GM18907 (cell line): ENCODE measurements around the gene VWC2L.
A peak's percentile ranks its signal among the peaks of the same experiment; 100 is the strongest.

Source experiments
- ATAC-seq: cut with Tn5 transposase; IDR thresholded peaks from one replicate; pipeline ENCODE4 v1.9.1; 2021; ENCODE audit warnings: mild to moderate bottlenecking, moderate library complexity; ENCODE audit not compliant: unreplicated experiment

VWC2L gene

DNA sequence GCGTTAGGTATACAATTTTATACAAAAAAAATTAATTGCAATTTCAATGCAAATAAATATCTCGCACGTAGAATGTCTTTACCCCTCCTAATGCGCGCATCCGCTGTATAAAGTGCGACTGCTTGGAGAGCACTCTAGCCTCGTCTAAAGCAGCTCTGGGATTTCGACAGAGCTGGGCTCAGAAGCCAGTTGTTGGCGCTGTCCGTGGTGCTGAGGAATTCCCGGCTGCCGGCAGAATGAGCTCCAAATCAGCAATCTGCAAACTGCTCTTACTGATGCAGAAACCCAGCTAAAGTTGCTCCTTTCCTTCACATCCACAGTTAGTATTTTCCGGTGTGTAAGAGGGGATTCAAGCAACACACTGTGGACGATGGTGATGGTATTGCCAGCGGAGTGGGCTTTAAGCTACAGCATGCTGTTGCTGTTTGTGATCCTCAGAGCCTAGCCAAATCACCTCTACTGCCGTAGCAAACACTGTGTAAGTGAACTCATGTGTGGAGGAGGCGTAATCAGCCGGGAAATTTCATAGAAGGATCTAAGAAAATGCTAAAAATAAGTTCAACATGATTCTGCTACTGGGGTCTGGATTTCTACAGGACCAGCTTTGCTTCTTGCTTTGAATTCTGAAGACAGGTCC is at the start of gene VWC2L:
TSS of gene VWC2L (plus strand) at position 137 of the 637 bp plus-strand sequence. CDS start 3,140 bp downstream, outside the sequence.
- peak; percentile 46 for ATAC-seq

DNA sequence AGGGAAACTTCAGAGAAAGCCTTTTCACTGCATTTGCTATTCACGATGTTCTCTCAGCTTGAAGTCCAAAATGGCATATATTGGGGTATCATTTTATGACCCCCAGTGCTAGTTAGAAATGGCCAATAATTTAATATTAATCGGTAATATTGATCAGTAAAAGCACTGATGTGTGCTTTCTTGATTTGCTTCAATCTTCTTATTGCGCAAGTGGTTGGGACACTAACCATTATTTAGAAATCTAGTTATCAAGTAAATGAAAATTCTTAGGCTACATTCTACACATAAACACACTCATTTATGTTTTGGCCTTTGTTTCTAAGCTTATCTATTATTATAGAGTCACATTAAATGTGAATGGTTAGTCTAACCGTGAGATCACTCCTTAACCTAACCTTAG is 49.7 kb upstream of the VWC2L start:
- no peak for ATAC-seq

DNA sequence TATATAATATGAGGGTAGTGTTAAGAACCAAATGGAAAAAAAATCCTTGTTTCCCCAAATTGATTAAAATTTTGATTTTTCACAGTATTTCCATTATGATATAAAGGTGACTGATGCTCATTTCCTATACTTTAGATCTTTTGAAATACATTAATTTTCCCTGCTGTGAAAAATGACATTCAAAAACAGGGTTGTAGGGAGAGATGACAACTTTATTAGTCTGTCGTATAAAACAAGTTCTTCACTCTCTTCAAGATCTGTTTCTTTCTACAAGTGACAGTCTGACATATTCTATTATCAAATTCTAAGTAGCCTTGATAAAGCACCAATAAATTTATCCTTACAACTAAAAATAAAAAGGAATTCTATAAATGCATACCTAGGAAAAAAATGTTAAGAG is 45.3 kb upstream of the VWC2L start:
- ATAC-seq = no peak

DNA sequence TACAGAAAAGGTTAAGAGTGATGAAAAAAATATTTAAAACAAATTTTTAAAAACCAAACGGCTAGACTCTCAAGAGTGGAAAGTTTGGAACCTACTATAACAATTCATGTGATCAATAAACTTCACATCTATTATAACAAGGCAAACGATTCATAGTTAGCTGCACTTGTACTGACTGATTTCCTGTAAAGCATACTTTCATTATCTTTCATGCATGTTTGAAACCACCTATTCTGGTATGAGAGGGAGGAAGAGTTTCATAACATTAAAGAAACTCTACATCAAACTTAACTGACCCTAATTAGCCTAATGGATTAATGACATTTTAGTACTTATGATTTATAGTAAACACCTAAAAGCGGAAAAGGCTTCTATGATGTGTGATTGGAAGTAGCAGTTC is 43.7 kb upstream of the VWC2L start:
- no peak for ATAC-seq

DNA sequence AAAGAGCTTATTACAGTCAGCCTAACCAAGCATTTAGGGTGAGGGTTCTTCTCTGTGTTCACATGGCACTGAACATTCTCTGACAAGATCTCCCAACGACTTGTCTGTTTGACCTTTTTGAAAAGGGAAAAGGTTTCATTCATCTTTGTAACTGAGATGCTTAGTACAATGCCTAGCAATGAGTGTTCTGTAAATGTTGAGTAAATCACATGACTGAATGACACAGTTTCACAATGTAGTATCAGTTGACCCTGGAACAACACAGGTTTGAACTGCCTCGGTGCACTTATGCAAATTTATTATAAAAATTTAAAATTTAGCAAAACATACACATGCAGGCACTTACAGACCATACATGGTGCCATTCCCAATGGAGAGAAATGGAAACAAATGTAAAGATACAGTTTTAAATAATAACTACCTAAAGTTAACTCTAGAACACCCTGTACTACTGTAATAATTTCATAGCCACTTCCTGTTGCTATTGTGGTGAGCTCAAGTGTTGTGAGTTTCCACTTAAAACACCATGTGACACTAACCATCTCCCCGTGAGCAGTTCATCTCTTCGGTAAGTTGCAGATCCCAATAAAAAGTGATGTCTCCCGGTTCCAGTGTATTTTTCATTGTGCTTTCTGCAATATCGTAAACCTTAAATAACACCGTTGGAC is 34.1 kb upstream of the VWC2L start:
- peak; percentile 46 for ATAC-seq

DNA sequence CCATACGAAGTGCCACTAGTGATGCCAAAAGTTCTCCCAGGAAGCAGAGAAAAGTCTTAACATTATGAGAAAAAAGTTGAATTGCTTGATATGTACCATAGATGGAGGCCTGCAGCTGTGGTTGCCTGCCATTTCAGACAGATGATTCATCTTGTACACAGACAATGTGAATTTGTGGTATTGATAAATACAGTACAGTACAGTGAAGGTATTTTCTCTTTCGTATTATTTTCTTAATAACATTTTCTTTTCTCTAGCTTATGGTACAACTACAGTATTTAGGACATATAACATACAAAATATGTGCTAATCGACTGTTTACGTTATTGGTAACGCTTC is 33.6 kb upstream of the VWC2L start:
- ATAC-seq = no peak

DNA sequence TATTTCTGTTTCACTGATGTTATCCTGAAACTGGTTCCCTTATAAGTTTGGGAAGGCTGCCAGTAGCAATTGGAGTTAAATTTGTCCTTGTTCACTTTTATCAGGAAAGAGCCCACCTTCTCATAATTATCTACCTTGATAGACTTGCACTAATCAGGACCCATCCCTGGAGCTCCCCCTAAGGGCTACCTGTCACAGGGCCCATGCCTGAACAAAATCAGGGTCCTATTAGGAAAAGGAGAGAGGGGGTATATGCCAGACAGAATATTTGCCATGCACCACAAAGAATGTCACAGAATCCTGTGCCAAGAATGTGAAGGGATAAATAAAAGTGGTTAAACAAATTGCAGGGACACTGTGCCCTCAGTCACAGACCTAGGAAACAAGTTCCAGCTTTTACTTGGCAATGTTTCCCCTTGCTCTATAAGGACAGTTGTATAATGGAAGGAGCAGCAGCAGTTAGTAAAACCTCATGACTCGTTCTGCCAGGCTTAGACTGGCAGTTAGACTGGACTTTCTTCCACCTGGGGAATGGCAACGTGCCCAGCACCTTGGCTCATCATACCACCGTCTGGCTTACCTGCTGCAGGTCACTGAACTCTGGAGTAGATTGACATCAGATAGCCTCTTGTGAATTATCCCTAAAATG is 32.3 kb upstream of the VWC2L start:
- no peak for ATAC-seq

DNA sequence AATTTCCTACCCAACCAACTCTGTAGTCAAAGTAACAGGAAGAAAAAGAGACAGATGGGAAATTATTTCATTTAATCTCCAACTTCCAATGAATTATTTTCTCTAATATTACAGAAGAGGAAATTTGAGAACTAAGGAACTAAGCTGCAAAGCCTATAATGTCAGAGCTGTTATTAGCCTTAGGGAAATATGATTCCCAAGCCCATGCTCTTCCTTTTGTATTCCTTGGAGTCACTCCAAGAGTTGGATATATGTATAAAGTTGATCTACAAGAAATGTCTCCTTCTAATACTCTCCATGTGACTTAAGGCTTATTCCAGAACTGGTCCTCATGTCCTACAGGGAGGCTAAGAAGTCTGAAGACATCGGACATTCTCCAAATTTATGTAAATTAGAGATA is 31.6 kb upstream of the VWC2L start:
- ATAC-seq = no peak

DNA sequence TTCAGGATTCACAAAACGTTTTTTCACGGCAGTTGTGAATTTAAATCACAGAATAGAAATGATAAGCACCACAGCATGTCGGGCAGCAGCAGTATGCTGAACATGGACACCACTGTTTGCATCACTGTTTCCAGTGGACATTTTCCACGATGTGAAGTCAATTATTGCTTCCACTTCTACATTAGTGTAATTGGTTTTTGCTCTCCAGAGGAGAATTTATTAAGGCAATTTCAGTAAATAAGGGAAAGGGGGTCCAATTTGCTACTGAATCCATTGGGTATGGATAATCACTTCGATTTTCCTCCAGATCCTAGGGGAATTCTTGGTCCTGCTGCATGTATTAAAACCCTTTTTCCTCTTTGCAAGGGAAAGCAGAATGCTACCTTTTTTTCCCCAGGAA is 30.2 kb upstream of the VWC2L start:
- no peak for ATAC-seq

DNA sequence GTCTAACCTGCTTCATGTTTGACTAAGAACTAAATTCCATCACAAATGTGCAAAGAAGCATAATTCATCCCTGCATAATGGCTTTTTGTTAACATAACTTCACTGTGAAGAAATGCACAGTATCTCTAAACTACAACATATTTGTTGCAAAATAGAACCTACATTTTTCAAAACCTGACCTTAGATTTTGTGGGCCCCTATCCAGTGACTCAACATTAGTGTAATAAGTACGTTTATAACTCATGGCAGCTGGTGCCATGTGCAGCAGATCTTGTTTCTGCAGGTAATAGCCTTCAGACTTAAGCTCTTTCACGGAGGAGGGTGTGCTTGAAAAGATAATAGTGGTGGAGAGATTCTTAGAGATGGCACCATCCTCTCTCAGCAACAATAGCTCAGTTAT is 28.6 kb upstream of the VWC2L start:
- ATAC-seq = no peak

DNA sequence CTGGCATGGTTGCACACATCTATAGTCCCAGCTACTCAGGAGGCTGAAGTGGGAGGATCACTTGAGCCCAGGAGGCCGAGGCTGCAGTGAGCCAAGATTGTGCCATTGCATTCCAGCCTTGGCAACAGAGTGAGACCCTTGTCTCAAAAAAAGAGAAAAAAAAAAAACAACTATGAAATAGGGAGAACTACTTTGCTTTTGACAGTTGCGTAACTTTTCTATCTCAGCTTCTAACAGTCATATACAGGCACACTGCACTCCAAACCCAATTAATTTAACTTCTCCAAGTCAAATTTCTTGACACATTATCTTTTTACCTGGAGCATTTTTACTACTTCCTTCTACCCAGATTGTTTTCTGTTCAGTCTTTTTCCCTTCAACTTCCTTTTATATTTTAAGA is 24.1 kb upstream of the VWC2L start:
- ATAC-seq = no peak

DNA sequence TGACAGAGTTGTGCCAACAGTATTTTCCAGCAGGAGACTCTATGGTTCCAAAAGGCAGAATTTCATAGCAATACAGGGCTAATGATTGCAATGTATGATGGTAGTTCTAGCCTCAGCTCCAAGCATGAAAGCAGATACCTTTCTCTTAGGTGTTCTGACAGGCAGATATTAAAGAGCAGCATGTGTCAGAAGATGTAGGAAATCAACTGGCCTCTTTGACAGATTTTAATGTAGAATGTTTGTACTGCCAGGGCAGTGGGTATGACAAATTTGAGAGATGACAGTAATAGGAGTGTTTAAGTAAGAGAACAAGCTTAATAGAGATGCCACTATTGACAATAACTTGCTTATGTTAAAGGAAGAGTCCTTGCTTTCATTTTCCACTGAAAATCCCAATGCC is 21.5 kb upstream of the VWC2L start:
- no peak for ATAC-seq

DNA sequence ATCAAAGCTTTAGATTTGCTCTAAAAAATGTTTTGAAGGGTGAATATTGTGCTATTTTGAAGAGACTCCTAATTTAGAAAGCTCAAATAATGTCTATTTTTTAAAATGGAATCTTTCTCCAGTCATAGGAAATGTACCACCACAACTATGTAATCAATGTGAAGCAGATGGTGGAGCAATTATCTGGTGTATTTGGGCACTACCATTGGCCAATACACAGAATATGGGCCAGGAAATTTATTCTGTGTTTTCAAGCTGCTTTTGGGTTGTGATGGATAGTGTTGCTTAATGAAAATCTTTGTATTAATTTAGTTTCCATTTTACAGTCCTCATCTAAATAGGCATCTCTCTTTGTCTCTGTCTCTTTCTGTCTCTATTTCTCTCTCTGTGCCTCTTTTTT is 17.1 kb upstream of the VWC2L start:
- no peak for ATAC-seq

DNA sequence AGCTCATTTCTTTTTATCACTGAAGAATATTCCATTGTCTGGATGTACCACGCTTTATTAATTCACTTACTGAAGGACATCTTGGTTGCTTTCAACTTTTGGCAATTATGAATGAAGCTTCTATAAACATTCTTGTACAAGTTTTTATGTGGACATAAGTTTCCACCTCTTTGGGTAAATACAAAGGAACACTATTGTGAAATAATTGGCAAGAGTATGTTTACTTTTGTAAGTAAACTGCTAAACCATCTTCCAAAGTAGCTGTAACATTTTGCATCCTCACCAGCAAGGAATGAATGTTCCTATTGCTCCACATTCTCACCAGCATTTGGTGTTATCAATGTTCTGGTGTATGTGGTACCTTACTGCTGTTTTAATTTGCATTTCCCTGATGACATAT is 15.8 kb upstream of the VWC2L start:
- no peak for ATAC-seq

DNA sequence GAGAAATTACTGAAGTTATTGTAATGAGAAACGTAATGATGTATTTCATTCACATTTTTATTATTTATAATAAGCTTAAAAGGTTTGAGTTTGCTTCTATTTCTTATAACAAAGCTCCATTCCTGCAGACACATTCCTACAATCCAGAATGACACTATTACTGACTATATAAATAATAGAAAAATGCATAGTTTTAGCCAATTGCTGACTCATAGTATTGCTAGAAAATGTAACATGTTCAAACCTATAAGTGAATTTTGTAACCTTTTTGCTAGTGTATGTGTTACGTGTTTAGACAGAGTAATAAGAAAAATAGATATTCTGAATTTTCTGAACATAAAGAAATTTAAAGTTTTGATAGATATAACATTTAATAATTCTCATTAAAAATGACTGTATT is 9.3 kb upstream of the VWC2L start:
- ATAC-seq = no peak

DNA sequence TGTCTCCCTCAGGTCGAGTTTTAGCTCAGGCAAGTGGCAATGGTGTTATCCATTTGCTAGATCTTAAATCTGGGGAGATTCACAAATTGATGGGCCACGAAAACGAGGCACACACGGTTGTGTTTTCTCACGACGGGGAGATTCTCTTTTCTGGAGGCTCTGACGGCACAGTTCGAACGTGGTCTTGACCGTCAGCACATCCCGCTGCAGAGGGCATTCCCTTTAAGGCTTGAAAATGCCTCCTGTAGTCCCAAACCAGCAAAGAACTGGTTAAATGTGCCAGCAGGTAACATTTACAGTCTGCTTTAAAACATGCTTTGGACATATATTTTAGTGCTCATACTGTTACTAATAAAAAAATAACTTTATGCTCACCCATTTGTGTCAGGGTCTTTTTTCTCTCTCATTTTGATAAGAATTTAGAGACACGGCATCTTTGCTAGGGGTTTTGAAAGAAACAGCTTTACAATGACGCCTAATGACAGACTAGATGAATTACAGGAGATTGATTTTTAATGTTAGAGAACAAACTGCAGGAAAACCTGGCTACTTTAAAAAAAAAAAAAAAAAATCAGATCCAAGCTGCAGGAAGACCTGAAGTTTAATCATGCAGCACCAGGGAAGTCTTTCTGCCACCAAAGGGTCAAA is 602 bp upstream of the VWC2L start:
- ATAC-seq = no peak

DNA sequence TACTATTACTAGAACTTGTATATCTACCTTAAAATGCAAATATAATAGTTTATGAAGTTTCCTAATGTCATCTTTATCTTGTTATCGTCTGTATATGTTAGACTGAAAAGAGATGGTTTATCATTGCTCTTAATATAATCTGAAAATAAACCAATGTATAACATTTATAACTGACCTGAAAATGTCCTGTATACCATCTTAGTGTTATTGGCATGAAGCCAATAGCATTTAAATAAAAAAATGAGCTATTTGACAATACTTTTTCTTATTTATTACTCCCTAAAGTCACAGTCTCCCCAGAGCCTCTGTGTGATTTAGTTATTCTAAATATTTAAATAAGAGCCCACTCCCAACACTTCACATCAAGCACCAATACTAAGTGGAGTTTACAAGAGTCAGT is 1.8 kb downstream of the VWC2L start:
- ATAC-seq = no peak

DNA sequence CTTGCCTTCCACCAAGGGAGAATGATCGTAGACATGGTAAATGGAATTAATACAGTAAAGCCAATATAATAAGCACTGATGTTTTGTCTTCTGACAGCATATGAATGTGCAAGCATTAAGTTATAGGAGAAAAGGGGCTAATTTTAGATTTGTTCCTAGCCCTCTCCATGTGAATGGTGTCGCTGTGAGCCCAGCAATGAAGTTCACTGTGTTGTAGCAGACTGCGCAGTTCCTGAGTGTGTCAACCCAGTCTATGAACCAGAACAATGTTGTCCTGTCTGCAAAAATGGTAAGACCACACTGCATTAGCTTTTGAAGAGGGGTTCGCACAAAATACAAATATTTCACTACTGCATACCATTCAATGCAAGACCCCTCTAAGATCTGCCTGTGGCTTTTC is 25.6 kb downstream of the VWC2L start:
- ATAC-seq = no peak

DNA sequence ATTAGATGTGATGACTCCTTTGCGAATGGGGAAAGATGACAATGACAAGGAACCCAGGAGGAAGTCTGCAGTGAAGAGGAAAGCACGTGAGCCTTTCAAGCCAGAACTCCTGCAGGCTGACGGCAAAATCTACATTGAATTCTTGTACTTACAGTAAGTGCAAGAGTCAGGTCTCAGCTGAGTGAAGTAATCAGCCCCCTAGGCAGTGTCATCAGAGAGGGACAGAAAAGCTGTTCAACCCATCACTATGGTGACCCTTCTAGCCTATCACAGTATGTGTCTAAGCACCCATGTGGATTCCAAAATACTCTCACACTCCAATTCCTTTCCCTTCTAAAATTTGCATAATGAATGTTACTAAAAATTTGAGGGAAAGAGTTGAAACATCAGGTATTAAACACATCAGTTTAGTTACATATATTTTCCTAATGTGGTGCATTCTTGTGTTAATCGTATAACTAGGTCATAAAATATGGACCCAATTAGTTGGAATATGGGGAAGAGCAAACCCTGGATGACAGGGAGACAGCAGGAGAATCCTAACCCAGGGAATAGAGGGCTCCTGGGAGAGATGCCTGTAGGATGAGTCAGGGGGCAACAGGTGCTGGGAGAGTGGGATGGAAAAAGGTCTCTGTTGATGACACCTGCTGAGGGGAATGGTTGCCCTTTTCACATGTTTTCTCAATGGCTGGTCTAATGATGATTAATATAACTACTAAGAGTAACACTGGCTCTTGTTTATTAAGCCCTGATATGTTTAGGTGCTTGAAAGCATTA is 39.5 kb downstream of the VWC2L start:
- no peak for ATAC-seq

DNA sequence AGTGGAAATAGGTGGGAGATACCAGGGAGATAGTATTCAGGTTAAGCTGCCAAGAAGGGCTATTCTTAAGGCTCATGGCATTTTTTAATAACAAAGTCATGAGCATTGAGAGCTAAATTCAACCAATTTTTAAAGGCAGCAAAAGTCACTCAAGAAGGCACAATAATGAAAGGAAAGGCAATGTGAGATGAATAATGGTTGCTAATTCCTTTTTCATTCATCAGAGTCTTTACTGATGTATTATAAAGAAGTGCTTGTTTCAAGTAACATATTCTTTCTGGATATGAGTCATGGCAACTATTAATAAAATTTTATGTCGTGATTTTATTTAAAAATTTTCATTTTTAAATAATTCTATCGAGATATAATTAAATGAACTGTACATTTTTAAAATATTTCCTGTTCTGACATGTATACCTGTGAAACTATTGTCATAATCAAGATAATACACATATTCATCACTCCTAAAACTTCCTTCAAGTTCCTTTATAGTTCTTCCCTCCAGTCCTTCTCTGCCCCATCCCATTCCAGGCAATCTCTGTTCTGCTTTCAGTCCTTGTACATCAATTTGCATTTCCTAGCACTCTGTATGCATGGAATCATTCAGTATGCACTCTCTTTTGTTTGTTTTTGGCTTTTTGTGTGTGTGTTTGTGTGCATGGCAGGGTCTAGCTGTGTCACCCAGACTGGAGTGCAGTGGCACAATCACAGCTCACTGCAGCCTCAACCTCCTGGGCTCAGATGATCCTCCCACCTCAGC is 40.8 kb downstream of the VWC2L start:
- ATAC-seq = no peak
